Heart left ventricle (tissue), 16 donors: ENCODE measurements around the gene ELOA. TPM values are rescaled to one million over a fixed set of nuclear protein-coding genes. Genes with fewer than 3 reads are reported as not detected.

Source experiments
- ATAC-seq, 4 donors: fragments of 200-7000 bp; cut with Tn5 transposase; one replicate each; pipeline ENCODE4 v1.9.1; 2020 to 2022; ENCODE audit warnings: moderate library complexity in 4 of 4, mild to moderate bottlenecking in 3 of 4, moderate number of reproducible peaks in 1 of 4
- DNase-seq, 5 donors: peaks; one replicate each; pipeline ENCODE4 v3.0.0-alpha.2; 2020
- H3K27ac ChIP-seq, 12 donors: fragments of 200-600 bp; sonication (generic) in 4 of 12; one replicate each; pipeline versions ENCODE4 v1.5.0 to v1.8.0; 2016 to 2022; ENCODE audit warnings: mild to moderate bottlenecking in 2 of 12
- H3K27me3 ChIP-seq, 9 donors: fragments of 200-600 bp; sonication (generic) in 2 of 9; one replicate each; pipeline versions ENCODE4 v1.5.1 to v1.8.0; 2016 to 2022; ENCODE audit warnings: mild to moderate bottlenecking in 3 of 9
- H3K36me3 ChIP-seq, 9 donors: fragments of 200-600 bp; sonication (generic) in 2 of 9; one replicate each; pipeline versions ENCODE4 v1.5.0 to v1.8.0; 2018 to 2022; ENCODE audit warnings: mild to moderate bottlenecking in 2 of 9
- H3K4me1 ChIP-seq, 12 donors: fragments of 200-600 bp; sonication (generic) in 4 of 12; one replicate each; pipeline versions ENCODE4 v1.5.0 to v1.8.0; 2016 to 2022; ENCODE audit warnings: mild to moderate bottlenecking in 3 of 12
- H3K4me3 ChIP-seq, 12 donors: fragments of 200-600 bp; sonication (generic) in 4 of 12; one replicate each; pipeline versions ENCODE4 v1.5.0 to v1.8.0; 2017 to 2022; ENCODE audit warnings: mild to moderate bottlenecking in 9 of 12, moderate library complexity in 4 of 12
- H3K9me3 ChIP-seq, 12 donors: fragments of 200-600 bp; sonication (generic) in 4 of 12; one replicate each; pipeline versions ENCODE4 v1.5.0 to v1.8.0; 2016 to 2022; ENCODE audit warnings: mild to moderate bottlenecking in 1 of 12
- CTCF ChIP-seq, 12 donors: fragments of 200-600 bp; sonication (generic) in 4 of 12; IDR thresholded peaks; one replicate each; pipeline versions ENCODE4 v1.5.0 to v1.8.0; 2018 to 2022; ENCODE audit warnings: antibody characterized with exemption in 12 of 12, mild to moderate bottlenecking in 5 of 12
- POLR2A ChIP-seq, 2 donors: fragments of 450-650 bp; IDR thresholded peaks; one replicate each; pipeline ENCODE4 v1.6.1; 2017; ENCODE audit warnings: antibody characterized with exemption in 2 of 2, mild to moderate bottlenecking in 2 of 2, moderate library complexity in 2 of 2
- WGBS, 4 donors: extraction: QIAGEN DNeasy Blood & Tissue Kit in 2 of 4; methylation state at CpG; one replicate each; pipeline versions ENCODE4 v1.1.5 to v1.1.7; 2013 to 2018; 5-methylcytosine and 5-hydroxymethylcytosine counted together
- intact Hi-C, 10 donors: fragments of 100-400 bp; cut with DNase I; formaldehyde crosslinking; loops; one replicate each; pipeline versions ENCODE4 v1.11.1 to v1.14.2; 2022
- polyA plus RNA-seq, 2 donors: library from polyadenylated mRNA; stranded (reverse); fragments of 200-250 nt; gene quantifications; one replicate each; pipeline ENCODE4 v1.2.3, GENCODE V29; 2013
- total RNA-seq, 9 donors: library from RNA; depleted of rRNA in 2 of 9; stranded (reverse); fragments of >200 nt in 2 of 9; fragmentation: NEBNext Ultra II Directional in 3 of 9; extraction: Animal tissue kit (Norgen Biotek cat#: 25700) in 3 of 9; gene quantifications; one replicate each; pipeline versions ENCODE4 v1.1.0 to v1.2.4, GENCODE V29; 2016 to 2023
- donor health status: ischemic (EF 13 %, LVEDD 7.1; RV severe dilation, severe dysfunction).
- donor health status: healthy with polysubstance abuse.
- donor health status: DM: no; HTN: yes; CAD: no.
- donor health status: DM: no; HTN: no; CAD: no.
- donor health status: ischemic (EF 25% LVEDD 6.9; RV normal size, moderate dysfunction).
- donor health status: ischemic (EF 25% LVEDD 5.7; RV mildly dilated, moderate dysfunction).
- donor health status: healthy.
- donor health status: DM: yes; HTN: yes; CAD: no.
- donor health status: ischemic (EF 35%, LVEDD 5.7; RV mildly dilated, moderate dysfunction).
- donor health status: nonischemic (EF 11% LVEDD 7.7; RV severe dilation, severe dysfunction).
- donor health status: DM: yes; HTN: yes; CAD: no.
- donor health status: PGD.
- donor health status: ischemic (EF 29% LVEDD 5.4; RV normal size, mild dysfunction).
- donor health status: nonischemic (EF 23%, LVEDD 6.1; RV moderate dilation, normal function).

ELOA gene
- total and polyA plus RNA-seq, 11 donors, result 11.3 to 45.8 (median 34.0) TPM

- peaks cover 0 to 29% (median 6%) of the 10 kb centered on the region in 12 donors for H3K4me1 ChIP-seq
- H3K36me3 ChIP-seq, result peaks cover 0 to 93% (median 89%) of the 10 kb centered on the region in 9 donors
- H3K4me3 ChIP-seq, result no peak overlapping the region
- 94 to 100% (median 96%) methylated on average over 2 of the region's 2 CpGs for WGBS, 4 donors
- intact Hi-C loops, result no loop called here
- H3K27me3 ChIP-seq, result no peaks in the 10 kb centered on the region
- no peaks in the 10 kb centered on the region for H3K9me3 ChIP-seq
- no peak for DNase-seq
- H3K27ac ChIP-seq, result no peak overlapping the region
- TF ChIP-seq POLR2A (IDR thresholded peaks at IDR 0.05) (no peak), CTCF (IDR thresholded peaks at IDR 0.05) (no peak)
- ATAC-seq, result no peak
Measured at GRCh38 chr1:23701310-23701709, 42.0 kb upstream of the ELOA start.

- TF ChIP-seq CTCF (IDR thresholded peaks at IDR 0.05), result no peak
- TF ChIP-seq POLR2A (IDR thresholded peaks at IDR 0.05), result no peak
- DNase-seq (no peak), ATAC-seq (peak in 1 of 4 donors; percentile 40)
- Histone ChIP-seq H3K4me1 (peaks cover 0 to 22% (median 3%) of the 10 kb centered on the region in 12 donors), H3K27me3 (no peaks in the 10 kb centered on the region), H3K9me3 (no peaks in the 10 kb centered on the region), H3K36me3 (peaks cover 0 to 86% (median 82%) of the 10 kb centered on the region in 9 donors), H3K27ac (no peak overlapping the region), H3K4me3 (no peak overlapping the region)
- 74 to 85% (median 77%) methylated on average over 5 of the region's 5 CpGs for WGBS, 4 donors
- intact Hi-C loops, result no loop called here
Measured at GRCh38 chr1:23701996-23702395, 41.3 kb upstream of the ELOA start.

- no peak overlapping the region for H3K27ac ChIP-seq
- H3K9me3 ChIP-seq, result no peaks in the 10 kb centered on the region
- ATAC-seq (no peak), DNase-seq (no peak)
- intact Hi-C loops, result no loop called here
- no peaks in the 10 kb centered on the region for H3K4me1 ChIP-seq
- H3K27me3 ChIP-seq, result no peaks in the 10 kb centered on the region
- peaks cover 0 to 57% (median 53%) of the 10 kb centered on the region in 9 donors for H3K36me3 ChIP-seq
- 76 to 82% (median 79%) methylated on average over 6 of the region's 6 CpGs for WGBS, 4 donors
- no peak overlapping the region for H3K4me3 ChIP-seq
- TF ChIP-seq POLR2A (IDR thresholded peaks at IDR 0.05) (no peak), CTCF (IDR thresholded peaks at IDR 0.05) (no peak)
Measured at GRCh38 chr1:23704834-23705495, 38.3 kb upstream of the ELOA start.

- intact Hi-C loops, result no loop called here
- Histone ChIP-seq H3K9me3 (no peaks in the 10 kb centered on the region), H3K4me3 (no peak overlapping the region), H3K27me3 (no peaks in the 10 kb centered on the region), H3K27ac (no peak overlapping the region), H3K36me3 (peaks cover 0 to 24% (median 13%) of the 10 kb centered on the region in 9 donors), H3K4me1 (no peaks in the 10 kb centered on the region)
- WGBS, 4 donors, result 87 to 96% (median 93%) methylated on average over 4 of the region's 4 CpGs
- no peak for DNase-seq
- ATAC-seq, result no peak
- TF ChIP-seq POLR2A (IDR thresholded peaks at IDR 0.05), result no peak
- no peak for TF ChIP-seq CTCF (IDR thresholded peaks at IDR 0.05)
Measured at GRCh38 chr1:23709229-23709628, 34.0 kb upstream of the ELOA start.
